Right cardiac atrium (tissue), 5 donors: Measurements from ENCODE around the gene ME3. TPM values are rescaled to one million over a fixed set of nuclear protein-coding genes. Genes with fewer than 3 reads are reported as not detected.
"Not testable (repeated sequence)": the region's sequence is repeated elsewhere in the genome, so short reads cannot be mapped to it uniquely, and the experiment has no call there.

Experiments
- ATAC-seq, 2 donors: fragments of 200-7000 bp; cut with Tn5 transposase; one replicate each; pipeline versions ENCODE4 v1.8.0 to v1.9.1; 2020; ENCODE audit warnings: moderate library complexity in 2 of 2, mild to moderate bottlenecking in 1 of 2
- DNase-seq, 3 donors: peaks; one replicate each; pipeline ENCODE4 v3.0.0-alpha.2; 2020
- H3K27ac ChIP-seq: one replicate; pipeline ENCODE4 v1.5.1; 2013; ENCODE audit warnings: mild to moderate bottlenecking, low read length, control low read depth, moderate library complexity
- H3K27me3 ChIP-seq: one replicate; pipeline ENCODE4 v1.6.1; 2013; ENCODE audit not compliant: control insufficient read depth, insufficient read depth
- H3K4me1 ChIP-seq: one replicate; pipeline ENCODE4 v1.6.1; 2013; ENCODE audit warnings: low read length; ENCODE audit not compliant: control insufficient read depth, insufficient read depth
- H3K4me3 ChIP-seq: one replicate; pipeline ENCODE4 v1.5.1; 2013; ENCODE audit warnings: low read length, control low read depth
- H3K9me3 ChIP-seq: one replicate; pipeline ENCODE4 v1.6.1; 2013; ENCODE audit warnings: low read length; ENCODE audit not compliant: control insufficient read depth
- WGBS: extraction: QIAGEN DNeasy Blood & Tissue Kit; methylation state at CpG from one replicate; pipeline ENCODE4 v1.1.7; 2013; 5-methylcytosine and 5-hydroxymethylcytosine counted together
- intact Hi-C, 4 donors: fragments of 100-400 bp; cut with DNase I; formaldehyde crosslinking; loops; one replicate each; pipeline versions ENCODE4 v1.11.0 to v1.14.0; 2022 to 2023
- polyA plus RNA-seq: library from polyadenylated mRNA; stranded (reverse); fragments of 200-250 nt; gene quantifications from one replicate; pipeline ENCODE4 v1.2.3, GENCODE V29; 2013
- total RNA-seq, 4 donors: library from RNA; stranded (reverse); fragmentation: NEBNext Ultra II Directional; extraction: Animal tissue kit (Norgen Biotek cat#: 25700); gene quantifications; one replicate each; pipeline ENCODE4 v1.2.1, GENCODE V29; 2021
- donor health status: healthy with polysubstance abuse.
- donor health status: DM: no; HTN: yes; CAD: no.
- donor health status: DM: no; HTN: no; CAD: no.
- donor health status: DM: no; HTN: yes; CAD: no; lungs with severe emphysema.
- donor health status: DM: yes; HTN: yes; CAD: no.

The ME3 gene
- total and polyA plus RNA-seq, 5 donors: 20.8 to 24.0 (median 23.6) TPM

DNA sequence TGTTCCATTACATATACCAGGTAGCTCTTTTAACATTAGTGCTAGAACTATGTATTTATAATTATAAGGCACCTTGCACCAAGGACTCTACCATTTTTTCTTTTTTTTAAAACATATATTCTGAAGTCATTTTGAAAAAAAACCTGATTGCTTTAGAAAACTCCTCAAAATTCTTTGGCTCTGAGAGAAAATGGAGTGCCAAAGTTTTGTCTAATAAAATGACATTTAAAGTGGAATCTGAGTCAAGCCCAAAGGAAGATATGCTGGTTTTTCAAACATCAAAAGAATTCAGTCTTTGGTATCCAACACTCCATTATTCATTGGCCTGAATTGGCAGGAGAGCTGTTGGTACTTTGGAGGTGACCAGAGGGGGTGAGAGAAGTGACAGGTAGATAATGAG is 116.5 kb downstream of the ME3 start:
- Histone ChIP-seq H3K27ac (no peak overlapping the region), H3K9me3 (no peaks in the 10 kb centered on the region), H3K4me1 (peaks cover 25% of the 10 kb centered on the region), H3K27me3 (no peaks in the 10 kb centered on the region), H3K4me3 (no peak overlapping the region)
- ATAC-seq: no peak
- intact Hi-C loops: loop anchor here in 1 of 4 donors (5.0 kb wide), 2 partner anchors 51 to 84 kb away; no protein-coding TSS in a partner anchor
- no peak for DNase-seq

DNA sequence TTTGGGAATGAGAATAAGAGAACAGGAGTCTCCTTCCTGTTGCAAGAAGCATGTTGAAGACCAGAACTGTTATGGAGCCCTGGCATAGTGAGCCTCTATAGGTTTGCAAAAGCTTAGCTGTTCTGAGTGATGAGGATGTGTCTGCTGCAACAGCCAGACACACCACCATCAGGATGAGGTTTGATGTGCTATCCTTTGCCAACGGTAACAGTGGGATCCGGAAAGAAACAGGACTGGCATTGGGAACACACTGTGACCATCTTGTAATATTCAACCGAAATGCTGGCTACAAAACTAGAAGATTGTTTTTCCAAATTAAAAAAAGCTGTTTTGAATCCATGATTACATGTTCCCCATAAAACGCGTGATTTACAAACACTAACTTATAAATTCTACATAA is 117.0 kb downstream of the ME3 start:
- intact Hi-C loops: loop anchor here in 1 of 4 donors (5.0 kb wide), 2 partner anchors 52 to 83 kb away; no protein-coding TSS in a partner anchor
- DNase-seq: no peak
- Histone ChIP-seq H3K4me1 (peaks cover 28% of the 10 kb centered on the region), H3K27me3 (no peaks in the 10 kb centered on the region), H3K9me3 (no peaks in the 10 kb centered on the region), H3K4me3 (no peak overlapping the region), H3K27ac (no peak overlapping the region)
- ATAC-seq: no peak
- WGBS: 89% methylated on average over 5 of the region's 5 CpGs

DNA sequence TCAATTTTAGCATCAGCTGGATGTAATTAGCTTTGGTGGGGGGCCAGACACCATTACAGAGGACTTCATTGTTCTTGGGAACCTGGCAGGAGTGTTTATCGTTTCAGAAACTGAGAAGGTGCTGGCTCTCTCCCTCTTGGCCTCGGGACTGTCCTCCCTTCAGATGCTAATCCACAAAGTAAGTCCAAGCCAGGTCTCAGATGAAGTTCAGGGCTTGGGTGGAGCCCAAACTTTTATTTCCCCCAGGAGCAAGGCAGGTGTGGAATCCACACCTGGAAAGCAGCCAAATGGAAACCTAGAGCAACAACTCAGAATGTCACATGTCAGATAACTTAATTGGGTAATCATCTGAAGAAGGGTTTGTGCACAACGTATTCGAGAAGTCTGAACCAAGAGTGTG is 119.2 kb downstream of the ME3 start:
- 86% methylated on average over 4 of the region's 4 CpGs for WGBS
- Histone ChIP-seq H3K9me3 (no peaks in the 10 kb centered on the region), H3K4me3 (no peak overlapping the region), H3K27me3 (no peaks in the 10 kb centered on the region), H3K4me1 (peaks cover 26% of the 10 kb centered on the region), H3K27ac (no peak overlapping the region)
- intact Hi-C loops: no loop called here
- ATAC-seq: no peak
- no peak for DNase-seq

DNA sequence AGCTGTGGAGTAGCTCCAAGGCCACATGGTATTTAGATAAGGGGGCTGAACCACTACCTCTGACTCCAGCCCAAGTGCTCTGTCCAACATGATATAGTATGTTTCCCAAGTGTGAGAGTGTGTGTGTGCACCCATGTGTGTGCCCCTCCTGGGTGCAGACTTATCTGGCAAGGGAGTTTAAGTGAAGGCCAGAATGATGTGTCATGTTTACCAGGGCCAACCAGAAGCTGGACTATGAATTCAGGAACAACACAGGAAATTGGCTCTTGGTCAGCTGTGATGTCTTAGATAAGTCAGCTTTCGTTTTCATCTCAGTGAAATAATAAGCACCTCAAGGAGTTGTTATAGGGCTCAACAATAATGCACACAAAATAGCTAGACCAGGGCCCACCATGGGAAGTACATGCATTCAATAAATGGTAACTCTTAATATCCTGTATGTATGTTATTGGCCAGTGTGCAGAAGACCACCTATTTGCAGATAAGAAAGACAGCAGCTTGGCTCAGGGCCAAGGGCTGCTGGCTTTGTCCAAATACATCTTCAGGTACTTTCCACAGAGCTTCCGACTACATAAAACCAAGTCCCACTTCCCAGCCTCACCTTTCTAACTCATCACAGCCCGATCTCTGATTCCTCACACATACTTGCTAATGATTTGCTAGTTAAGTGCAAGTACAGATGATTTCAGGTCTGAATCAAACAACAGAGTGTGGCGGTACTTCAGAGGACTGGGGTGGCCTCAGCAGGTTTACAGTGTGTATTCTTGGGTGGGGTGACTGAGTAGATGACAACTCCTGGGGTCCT is 120.9 kb downstream of the ME3 start:
- H3K27ac ChIP-seq: peak overlapping the region; percentile 73
- no peak overlapping the region for H3K4me3 ChIP-seq
- intact Hi-C loops: no loop called here
- peaks cover 30% of the 10 kb centered on the region for H3K4me1 ChIP-seq
- no peaks in the 10 kb centered on the region for H3K27me3 ChIP-seq
- no peaks in the 10 kb centered on the region for H3K9me3 ChIP-seq
- ATAC-seq: peak; percentile 38 to 68
- WGBS: 66% methylated on average over 4 of the region's 4 CpGs
- no peak for DNase-seq

DNA sequence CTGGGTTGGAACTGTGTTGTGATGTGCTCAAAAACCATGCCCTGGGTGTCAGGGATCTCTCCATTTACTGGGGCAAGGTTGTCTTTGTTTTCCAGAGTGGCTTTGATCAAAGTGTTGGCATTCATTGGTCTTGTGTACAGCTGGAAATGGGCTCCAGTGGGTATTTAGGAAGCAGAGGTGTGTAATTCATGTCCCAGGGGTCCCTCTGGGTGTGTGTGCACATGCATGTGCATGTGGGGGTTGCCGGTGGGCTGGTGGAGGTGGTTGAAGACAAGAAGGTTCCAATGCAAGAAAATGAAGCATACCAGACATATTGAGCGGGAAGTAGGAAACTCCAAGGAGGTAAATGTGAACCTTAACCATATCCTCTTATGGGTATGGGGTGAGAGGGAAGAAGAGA is 121.7 kb downstream of the ME3 start:
- DNase-seq (no peak), ATAC-seq (no peak)
- WGBS: 97% methylated on average over 2 of the region's 2 CpGs
- intact Hi-C loops: no loop called here
- Histone ChIP-seq H3K27ac (peak overlapping the region; percentile 73), H3K4me1 (peaks cover 30% of the 10 kb centered on the region), H3K4me3 (no peak overlapping the region), H3K9me3 (no peaks in the 10 kb centered on the region), H3K27me3 (no peaks in the 10 kb centered on the region)

DNA sequence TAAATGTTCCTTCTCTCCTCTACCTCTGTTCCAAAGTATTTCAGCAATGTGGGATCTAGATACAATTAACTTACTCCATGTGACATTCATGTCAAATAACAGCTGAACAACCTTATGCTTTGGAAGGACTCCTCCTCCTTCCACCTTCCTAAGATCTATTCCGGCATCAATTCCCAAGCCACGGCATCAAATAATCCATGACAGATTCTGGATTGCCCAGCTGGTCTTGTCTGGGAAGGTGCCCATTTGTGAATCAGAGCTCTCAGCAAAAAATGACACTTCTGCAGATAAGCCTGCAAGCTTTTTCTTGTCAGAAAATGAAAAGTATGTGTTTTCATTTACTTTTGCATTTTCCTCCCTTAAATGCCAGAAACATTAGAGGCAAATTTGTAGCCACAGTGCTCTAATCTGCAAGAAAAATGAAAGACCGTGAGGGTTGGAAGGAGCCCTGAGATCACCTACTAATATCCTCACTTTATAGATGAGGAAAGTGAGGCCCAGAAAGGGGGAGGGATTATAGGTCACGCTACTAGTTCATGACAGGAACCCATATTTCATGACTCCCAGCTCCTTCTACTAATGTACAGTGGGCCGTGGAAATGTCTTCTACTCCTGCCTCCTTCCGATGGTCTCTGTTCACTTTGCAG is 124.0 kb downstream of the ME3 start:
- no peak for DNase-seq
- H3K4me1 ChIP-seq: peaks cover 28% of the 10 kb centered on the region
- H3K27me3 ChIP-seq: no peaks in the 10 kb centered on the region
- peak; percentile 35 to 55 for ATAC-seq
- peak overlapping the region; percentile 66 for H3K27ac ChIP-seq
- intact Hi-C loops: no loop called here
- H3K9me3 ChIP-seq: no peaks in the 10 kb centered on the region
- no peak overlapping the region for H3K4me3 ChIP-seq
- WGBS: 66% methylated on average over 6 of the region's 6 CpGs

DNA sequence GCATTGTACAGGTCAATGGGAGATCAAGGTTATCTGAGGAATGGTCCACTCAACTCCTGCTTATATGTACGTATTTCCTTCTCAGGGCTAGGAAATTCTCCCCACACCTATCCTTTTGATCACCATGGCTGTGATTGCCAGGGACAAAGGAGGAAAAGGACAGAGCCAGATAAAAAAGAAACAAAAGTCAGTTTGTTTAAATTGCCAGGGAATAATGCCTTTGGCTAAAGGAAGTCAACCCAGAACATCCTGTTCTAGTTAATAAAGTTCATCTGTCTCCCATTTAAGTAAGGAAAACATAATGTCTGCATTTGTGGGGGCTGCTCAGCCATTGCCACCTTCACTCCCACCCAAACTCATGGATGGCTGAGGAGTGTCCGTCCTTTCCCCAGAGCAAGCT is 124.7 kb downstream of the ME3 start:
- intact Hi-C loops: no loop called here
- 39% methylated on average over 2 of the region's 2 CpGs for WGBS
- Histone ChIP-seq H3K4me3 (no peak overlapping the region), H3K27ac (peak overlapping the region; percentile 91), H3K27me3 (no peaks in the 10 kb centered on the region), H3K9me3 (no peaks in the 10 kb centered on the region), H3K4me1 (peaks cover 24% of the 10 kb centered on the region)
- ATAC-seq (peak; percentile 86 to 96), DNase-seq (no peak)

DNA sequence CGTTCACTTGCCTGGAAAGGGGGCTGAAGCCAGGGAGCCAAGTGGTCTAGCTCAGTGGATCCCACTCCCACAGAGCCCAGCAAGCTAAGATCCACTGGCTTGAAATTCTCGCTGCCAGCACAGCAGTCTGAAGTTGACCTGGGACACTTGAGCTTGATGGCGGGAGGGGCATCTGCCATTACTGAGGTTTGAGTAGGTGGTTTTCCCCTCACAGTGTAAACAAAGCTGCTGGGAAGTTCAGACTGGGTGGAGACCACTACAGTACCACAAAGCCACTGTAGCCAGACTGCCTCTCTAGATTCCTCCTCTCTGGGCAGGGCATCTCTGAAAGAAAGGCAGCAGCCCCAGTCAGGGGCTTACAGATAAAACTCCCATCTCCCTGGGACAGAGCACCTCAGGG is 131.1 kb downstream of the ME3 start:
- intact Hi-C loops, DNase-seq, ATAC-seq, H3K9me3 ChIP-seq, H3K4me3 ChIP-seq, H3K27ac ChIP-seq, H3K4me1 ChIP-seq, H3K27me3 ChIP-seq: not testable (repeated sequence)
- 93% methylated on average over 3 of the region's 3 CpGs for WGBS

DNA sequence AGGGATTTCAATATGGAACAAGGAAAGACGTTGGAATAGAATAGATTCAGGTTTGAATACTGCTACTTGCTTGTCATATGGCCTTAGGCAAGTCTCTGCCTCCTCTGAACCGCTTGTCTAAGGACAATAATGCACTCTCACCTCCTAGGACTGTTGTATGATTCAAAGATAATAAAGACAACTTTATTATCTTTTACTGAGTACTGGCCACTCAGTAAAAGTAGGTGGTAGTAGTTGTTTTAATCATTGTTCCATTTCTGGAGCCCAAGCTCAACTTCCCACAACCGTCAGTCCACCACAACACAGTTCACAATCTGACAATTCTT is 134.2 kb downstream of the ME3 start:
- DNase-seq: no peak
- no peak overlapping the region for H3K27ac ChIP-seq
- ATAC-seq: no peak
- intact Hi-C loops: no loop called here
- H3K9me3 ChIP-seq: no peaks in the 10 kb centered on the region
- H3K4me1 ChIP-seq: no peaks in the 10 kb centered on the region
- WGBS: 91% methylated on average over 3 of the region's 3 CpGs
- H3K27me3 ChIP-seq: no peaks in the 10 kb centered on the region
- no peak overlapping the region for H3K4me3 ChIP-seq

DNA sequence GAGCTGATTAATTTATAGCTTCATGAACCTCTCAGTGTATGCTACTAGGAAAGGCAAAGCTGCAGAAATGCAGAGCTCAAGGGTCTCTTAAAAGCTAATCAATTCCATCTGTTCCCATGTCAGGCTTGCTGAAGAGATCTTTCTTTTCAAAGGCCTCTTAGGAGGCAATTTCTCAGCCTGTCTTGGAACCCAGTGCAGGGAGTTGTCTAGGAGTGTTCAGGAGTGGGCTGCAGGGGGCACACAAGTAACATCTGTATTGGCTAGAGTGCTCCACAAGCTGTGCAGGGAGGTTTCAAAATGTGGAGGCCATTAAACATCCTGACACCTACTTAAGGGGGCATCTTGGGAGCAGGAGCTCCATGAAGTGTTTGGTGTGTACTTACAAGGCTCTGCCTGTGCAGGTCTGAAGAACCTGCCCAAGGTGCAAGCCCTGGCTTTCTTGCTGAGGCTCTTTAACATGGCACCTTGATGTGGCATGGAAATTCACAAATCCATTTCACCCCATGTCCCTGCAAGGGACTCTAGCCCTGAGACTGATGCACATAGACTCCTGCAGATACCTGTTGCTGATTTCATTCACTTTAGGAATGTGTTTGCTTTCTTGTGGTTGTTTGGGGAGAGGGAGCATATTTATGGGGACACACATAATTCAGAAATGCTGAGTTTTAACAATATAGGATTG is 134.7 kb downstream of the ME3 start:
- Histone ChIP-seq H3K27me3 (no peaks in the 10 kb centered on the region), H3K27ac (no peak overlapping the region), H3K4me1 (no peaks in the 10 kb centered on the region), H3K4me3 (no peak overlapping the region), H3K9me3 (no peaks in the 10 kb centered on the region)
- DNase-seq (no peak), ATAC-seq (peak in 1 of 2 donors; percentile 39)
- intact Hi-C loops: no loop called here

DNA sequence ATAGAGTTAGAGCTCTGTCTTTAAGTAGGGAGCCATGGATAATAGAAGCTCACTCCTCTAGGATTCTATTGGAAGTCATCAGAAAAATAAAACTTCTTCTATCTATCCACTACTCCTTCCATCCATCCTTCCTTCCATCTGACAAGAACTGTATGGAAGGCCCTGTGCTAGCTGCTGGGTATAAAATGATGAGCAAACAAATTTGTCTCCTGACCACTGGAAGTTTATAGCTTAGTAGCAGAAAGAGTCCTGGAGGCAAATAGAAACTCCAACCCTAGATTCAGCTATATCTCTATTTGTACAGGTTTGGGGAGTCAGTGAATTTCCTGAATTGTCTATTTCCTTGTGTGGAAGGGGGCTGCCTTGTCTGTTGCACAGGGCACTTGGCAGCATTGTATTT is 136.6 kb downstream of the ME3 start:
- no peaks in the 10 kb centered on the region for H3K4me1 ChIP-seq
- no peaks in the 10 kb centered on the region for H3K9me3 ChIP-seq
- DNase-seq (no peak), ATAC-seq (no peak)
- H3K27ac ChIP-seq: no peak overlapping the region
- no peak overlapping the region for H3K4me3 ChIP-seq
- intact Hi-C loops: no loop called here
- no peaks in the 10 kb centered on the region for H3K27me3 ChIP-seq
